ENCODE measurements around the gene PTPN9.
"Not testable (repeated sequence)": the region's sequence is repeated elsewhere in the genome, so short reads cannot be mapped to it uniquely, and the experiment has no call there.

Gene PTPN9

DNA sequence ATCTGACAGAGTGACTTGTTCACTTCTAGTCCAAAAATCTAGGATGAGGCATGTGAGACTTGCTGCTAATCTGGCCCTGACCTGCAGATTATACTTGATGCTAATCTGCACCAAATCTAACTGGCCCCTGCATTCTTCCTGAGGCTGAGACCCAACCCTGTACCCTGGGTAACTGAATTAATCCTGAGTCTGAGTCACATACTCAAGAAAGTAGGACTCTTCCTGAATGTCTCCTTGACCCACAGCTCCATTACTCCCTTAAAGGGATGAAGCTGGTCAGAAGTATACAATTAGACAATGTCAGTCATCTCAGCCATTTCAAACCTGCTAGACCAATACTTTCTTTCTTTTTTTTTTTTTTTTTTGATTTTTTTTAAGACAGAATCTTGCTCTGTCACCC is 25.5 kb downstream of the PTPN9 start:
- H3K9ac ChIP-seq (ENCODE audit: low read length in 2 of 2): no peak overlapping the region
- no peak overlapping the region for H3K27ac ChIP-seq (ENCODE audit: low read length)
- H3K36me3 ChIP-seq (ENCODE audit: control insufficient read depth in 2 of 2, insufficient read depth in 2 of 2, low read length in 2 of 2): no peaks in the 10 kb centered on the region
- no peak overlapping the region for H3K4me3 ChIP-seq (ENCODE audit: low read length in 2 of 2)
- H3K4me1 ChIP-seq (ENCODE audit: control insufficient read depth, insufficient read depth, low read length): no peaks in the 10 kb centered on the region
- no peaks in the 10 kb centered on the region for H3K9me3 ChIP-seq (ENCODE audit: control insufficient read depth in 2 of 2, low read length in 2 of 2)
- no peaks in the 10 kb centered on the region for H3K27me3 ChIP-seq (ENCODE audit: control insufficient read depth in 1 of 2, insufficient read depth in 2 of 2, low read length in 2 of 2)

DNA sequence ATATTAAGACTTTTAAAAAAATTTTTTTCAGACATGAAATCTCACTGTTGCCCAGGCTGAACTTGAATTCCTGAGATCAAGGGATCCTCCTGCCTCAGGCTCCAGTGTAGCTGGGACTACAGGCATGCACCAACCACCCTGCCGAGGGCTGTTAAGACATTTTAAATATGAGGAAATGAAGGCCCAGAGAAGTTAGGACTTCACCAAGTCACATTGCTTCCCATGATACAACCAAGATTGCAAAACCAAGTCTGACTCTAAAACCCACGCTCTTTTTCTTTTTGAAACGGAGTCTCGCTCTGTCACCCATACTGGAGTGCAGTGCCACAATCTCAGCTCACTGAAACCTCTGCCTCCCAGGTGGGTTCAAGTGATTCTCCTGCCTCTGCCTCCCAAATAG is 28.0 kb downstream of the PTPN9 start:
- Histone ChIP-seq H3K4me1 (ENCODE audit: control insufficient read depth, insufficient read depth, low read length) (no peaks in the 10 kb centered on the region), H3K4me3 (ENCODE audit: low read length in 2 of 2) (no peak overlapping the region), H3K27me3 (ENCODE audit: control insufficient read depth in 1 of 2, insufficient read depth in 2 of 2, low read length in 2 of 2) (no peaks in the 10 kb centered on the region), H3K9ac (ENCODE audit: low read length in 2 of 2) (no peak overlapping the region), H3K9me3 (ENCODE audit: control insufficient read depth in 2 of 2, low read length in 2 of 2) (no peaks in the 10 kb centered on the region), H3K36me3 (ENCODE audit: control insufficient read depth in 2 of 2, insufficient read depth in 2 of 2, low read length in 2 of 2) (no peaks in the 10 kb centered on the region), H3K27ac (ENCODE audit: low read length) (no peak overlapping the region)

DNA sequence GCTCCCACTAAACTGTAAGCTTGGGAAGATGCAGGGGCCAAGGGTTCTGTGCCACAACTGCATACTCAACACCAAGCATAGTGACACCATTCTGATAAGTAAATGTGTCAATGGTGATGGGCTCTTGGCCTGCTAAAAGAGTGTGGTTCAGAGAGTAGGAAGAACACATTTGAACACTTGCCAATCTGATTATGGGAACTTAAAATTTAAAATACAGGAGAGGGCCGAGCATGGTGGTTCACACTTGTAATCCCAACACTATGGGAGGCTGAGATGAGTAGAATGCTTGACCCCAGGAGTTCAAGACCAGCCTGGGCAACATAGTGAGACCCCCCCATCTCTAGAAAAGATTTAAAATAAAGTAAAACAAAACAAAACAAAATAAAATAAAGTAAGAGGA is 34.1 kb downstream of the PTPN9 start:
- no peak overlapping the region for H3K9ac ChIP-seq (ENCODE audit: low read length in 2 of 2)
- no peak overlapping the region for H3K4me3 ChIP-seq (ENCODE audit: low read length in 2 of 2)
- peaks cover 2% of the 10 kb centered on the region for H3K4me1 ChIP-seq (ENCODE audit: control insufficient read depth, insufficient read depth, low read length)
- no peaks in the 10 kb centered on the region for H3K9me3 ChIP-seq (ENCODE audit: control insufficient read depth in 2 of 2, low read length in 2 of 2)
- peaks cover 0 to 2% of the 10 kb centered on the region in 2 donors for H3K36me3 ChIP-seq (ENCODE audit: control insufficient read depth in 2 of 2, insufficient read depth in 2 of 2, low read length in 2 of 2)
- no peak overlapping the region for H3K27ac ChIP-seq (ENCODE audit: low read length)
- no peaks in the 10 kb centered on the region for H3K27me3 ChIP-seq (ENCODE audit: control insufficient read depth in 1 of 2, insufficient read depth in 2 of 2, low read length in 2 of 2)

DNA sequence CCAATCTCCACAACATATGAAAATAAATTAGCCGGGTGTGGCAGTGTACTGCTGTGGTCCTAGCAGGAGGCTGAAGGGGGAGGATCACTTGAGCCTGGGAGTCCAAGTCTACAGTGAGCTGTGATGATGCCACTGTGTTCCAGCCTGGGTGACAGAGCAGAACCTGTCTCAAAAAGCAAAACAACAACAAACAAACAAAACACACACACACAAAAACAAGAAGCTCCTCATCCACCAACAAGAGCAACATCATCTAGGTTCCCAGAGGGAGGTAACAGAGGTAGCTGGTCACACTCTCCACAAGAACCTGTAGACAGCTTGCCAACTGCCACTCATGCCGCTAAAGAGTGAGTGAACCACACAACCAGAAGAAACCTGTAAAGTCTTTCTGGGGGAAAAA is 34.8 kb downstream of the PTPN9 start:
- Histone ChIP-seq H3K9me3 (ENCODE audit: control insufficient read depth in 2 of 2, low read length in 2 of 2) (no peaks in the 10 kb centered on the region), H3K4me3 (ENCODE audit: low read length in 2 of 2) (no peak overlapping the region), H3K27me3 (ENCODE audit: control insufficient read depth in 1 of 2, insufficient read depth in 2 of 2, low read length in 2 of 2) (no peaks in the 10 kb centered on the region), H3K9ac (ENCODE audit: low read length in 2 of 2) (no peak overlapping the region), H3K36me3 (ENCODE audit: control insufficient read depth in 2 of 2, insufficient read depth in 2 of 2, low read length in 2 of 2) (peaks cover 0 to 2% of the 10 kb centered on the region in 2 donors), H3K4me1 (ENCODE audit: control insufficient read depth, insufficient read depth, low read length) (peaks cover 2% of the 10 kb centered on the region), H3K27ac (ENCODE audit: low read length) (no peak overlapping the region)

DNA sequence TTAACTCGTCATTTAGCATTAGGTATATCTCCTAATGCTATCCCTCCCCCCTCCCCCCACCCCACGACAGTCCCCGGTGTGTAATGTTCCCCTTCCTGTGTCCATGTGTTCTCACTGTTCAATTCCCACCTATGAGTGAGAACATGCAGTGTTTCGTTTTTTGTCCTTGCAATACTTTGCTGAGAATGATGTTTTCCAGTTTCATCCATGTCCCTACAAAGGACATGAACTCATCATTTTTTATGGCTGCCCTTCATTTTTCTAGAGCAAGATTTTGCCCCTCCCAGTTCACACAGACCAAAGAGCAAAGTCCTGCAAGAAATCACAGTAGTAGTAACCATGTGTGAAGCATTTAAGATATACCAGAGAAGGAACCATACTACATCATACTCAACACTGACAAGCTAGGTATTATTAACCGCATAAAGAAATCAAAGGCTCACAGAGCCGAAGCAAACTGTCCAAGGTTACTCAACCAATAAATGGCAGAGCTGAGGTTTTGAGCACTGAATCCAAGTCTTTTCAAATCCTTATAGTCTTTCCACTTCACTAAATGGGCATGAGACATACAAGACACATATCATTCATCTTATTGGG is 36.1 kb downstream of the PTPN9 start:
- not testable (repeated sequence) for H3K9ac ChIP-seq (ENCODE audit: low read length in 2 of 2); H3K9me3 ChIP-seq (ENCODE audit: control insufficient read depth in 2 of 2, low read length in 2 of 2); H3K27me3 ChIP-seq (ENCODE audit: control insufficient read depth in 1 of 2, insufficient read depth in 2 of 2, low read length in 2 of 2); H3K36me3 ChIP-seq (ENCODE audit: control insufficient read depth in 2 of 2, insufficient read depth in 2 of 2, low read length in 2 of 2); H3K4me3 ChIP-seq (ENCODE audit: low read length in 2 of 2); H3K4me1 ChIP-seq (ENCODE audit: control insufficient read depth, insufficient read depth, low read length); H3K27ac ChIP-seq (ENCODE audit: low read length)

DNA sequence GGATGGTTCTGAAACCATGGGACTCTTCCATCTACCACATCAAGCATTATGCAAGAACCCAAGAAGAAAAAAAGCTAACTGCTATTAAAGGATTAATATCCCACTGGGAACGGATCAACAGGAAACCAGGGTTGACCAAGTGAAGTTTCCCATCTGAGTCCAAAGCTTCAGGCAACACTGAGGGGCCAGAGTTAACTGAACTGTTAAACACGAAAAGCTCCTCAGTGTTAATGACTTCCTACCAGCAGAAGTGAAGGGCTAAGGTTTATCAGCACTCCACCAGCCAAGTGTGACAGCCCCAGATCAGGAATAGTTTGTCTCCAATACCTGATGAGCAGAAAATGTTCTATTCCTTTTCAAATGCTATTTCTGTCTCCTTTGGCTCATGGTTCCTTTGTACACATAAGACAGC is 36.7 kb downstream of the PTPN9 start:
- H3K9ac ChIP-seq (ENCODE audit: low read length in 2 of 2): no peak overlapping the region
- no peak overlapping the region for H3K4me3 ChIP-seq (ENCODE audit: low read length in 2 of 2)
- H3K9me3 ChIP-seq (ENCODE audit: control insufficient read depth in 2 of 2, low read length in 2 of 2): no peaks in the 10 kb centered on the region
- peaks cover 2% of the 10 kb centered on the region for H3K4me1 ChIP-seq (ENCODE audit: control insufficient read depth, insufficient read depth, low read length)
- peaks cover 0 to 2% of the 10 kb centered on the region in 2 donors for H3K36me3 ChIP-seq (ENCODE audit: control insufficient read depth in 2 of 2, insufficient read depth in 2 of 2, low read length in 2 of 2)
- H3K27me3 ChIP-seq (ENCODE audit: control insufficient read depth in 1 of 2, insufficient read depth in 2 of 2, low read length in 2 of 2): no peaks in the 10 kb centered on the region
- no peak overlapping the region for H3K27ac ChIP-seq (ENCODE audit: low read length)

DNA sequence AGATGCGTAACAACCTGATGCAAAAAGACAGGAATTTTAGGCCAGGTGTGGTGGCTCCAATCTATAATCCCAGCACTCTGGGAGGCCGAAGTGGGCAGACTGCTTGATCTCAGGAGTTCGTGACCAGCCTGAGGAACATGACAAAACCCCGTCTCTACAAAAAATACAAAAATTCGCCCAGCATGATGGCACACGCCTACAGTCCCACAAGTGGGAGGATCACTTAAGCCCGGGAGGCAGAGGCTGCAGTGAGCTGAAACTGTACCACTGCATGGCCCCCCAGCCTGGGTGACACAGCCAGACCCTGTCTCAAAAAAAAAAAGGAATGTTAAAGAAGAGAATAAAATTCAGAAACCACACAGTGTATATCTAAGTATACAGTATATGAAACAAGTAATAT is 40.7 kb downstream of the PTPN9 start:
- H3K27me3 ChIP-seq (ENCODE audit: control insufficient read depth in 1 of 2, insufficient read depth in 2 of 2, low read length in 2 of 2): no peaks in the 10 kb centered on the region
- no peak overlapping the region for H3K27ac ChIP-seq (ENCODE audit: low read length)
- H3K9ac ChIP-seq (ENCODE audit: low read length in 2 of 2): no peak overlapping the region
- H3K4me1 ChIP-seq (ENCODE audit: control insufficient read depth, insufficient read depth, low read length): peaks cover 2% of the 10 kb centered on the region
- no peak overlapping the region for H3K4me3 ChIP-seq (ENCODE audit: low read length in 2 of 2)
- H3K36me3 ChIP-seq (ENCODE audit: control insufficient read depth in 2 of 2, insufficient read depth in 2 of 2, low read length in 2 of 2): no peaks in the 10 kb centered on the region
- H3K9me3 ChIP-seq (ENCODE audit: control insufficient read depth in 2 of 2, low read length in 2 of 2): no peaks in the 10 kb centered on the region

DNA sequence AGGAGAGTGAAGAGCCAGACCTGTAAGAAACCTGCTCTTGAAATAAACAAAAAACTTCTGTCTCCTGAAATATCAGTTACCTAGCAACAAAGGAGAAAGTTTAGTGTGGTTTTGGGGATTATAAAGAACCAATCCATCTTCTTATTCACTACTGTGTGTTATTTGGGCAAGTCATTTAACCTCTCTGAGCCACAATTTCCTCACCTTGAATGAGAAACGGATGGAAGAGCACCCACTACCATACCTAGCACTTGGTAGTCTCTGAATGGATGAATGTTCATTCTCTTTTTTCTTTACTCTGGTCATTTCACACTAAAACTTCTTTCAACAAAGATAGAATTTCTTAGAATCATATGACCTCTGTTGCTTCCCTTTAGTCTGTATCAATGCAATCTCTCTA is 45.2 kb downstream of the PTPN9 start:
- Histone ChIP-seq H3K36me3 (ENCODE audit: control insufficient read depth in 2 of 2, insufficient read depth in 2 of 2, low read length in 2 of 2) (no peaks in the 10 kb centered on the region), H3K4me3 (ENCODE audit: low read length in 2 of 2) (no peak overlapping the region), H3K9ac (ENCODE audit: low read length in 2 of 2) (no peak overlapping the region), H3K9me3 (ENCODE audit: control insufficient read depth in 2 of 2, low read length in 2 of 2) (no peaks in the 10 kb centered on the region), H3K4me1 (ENCODE audit: control insufficient read depth, insufficient read depth, low read length) (peaks cover 7% of the 10 kb centered on the region), H3K27ac (ENCODE audit: low read length) (no peak overlapping the region), H3K27me3 (ENCODE audit: control insufficient read depth in 1 of 2, insufficient read depth in 2 of 2, low read length in 2 of 2) (no peaks in the 10 kb centered on the region)

DNA sequence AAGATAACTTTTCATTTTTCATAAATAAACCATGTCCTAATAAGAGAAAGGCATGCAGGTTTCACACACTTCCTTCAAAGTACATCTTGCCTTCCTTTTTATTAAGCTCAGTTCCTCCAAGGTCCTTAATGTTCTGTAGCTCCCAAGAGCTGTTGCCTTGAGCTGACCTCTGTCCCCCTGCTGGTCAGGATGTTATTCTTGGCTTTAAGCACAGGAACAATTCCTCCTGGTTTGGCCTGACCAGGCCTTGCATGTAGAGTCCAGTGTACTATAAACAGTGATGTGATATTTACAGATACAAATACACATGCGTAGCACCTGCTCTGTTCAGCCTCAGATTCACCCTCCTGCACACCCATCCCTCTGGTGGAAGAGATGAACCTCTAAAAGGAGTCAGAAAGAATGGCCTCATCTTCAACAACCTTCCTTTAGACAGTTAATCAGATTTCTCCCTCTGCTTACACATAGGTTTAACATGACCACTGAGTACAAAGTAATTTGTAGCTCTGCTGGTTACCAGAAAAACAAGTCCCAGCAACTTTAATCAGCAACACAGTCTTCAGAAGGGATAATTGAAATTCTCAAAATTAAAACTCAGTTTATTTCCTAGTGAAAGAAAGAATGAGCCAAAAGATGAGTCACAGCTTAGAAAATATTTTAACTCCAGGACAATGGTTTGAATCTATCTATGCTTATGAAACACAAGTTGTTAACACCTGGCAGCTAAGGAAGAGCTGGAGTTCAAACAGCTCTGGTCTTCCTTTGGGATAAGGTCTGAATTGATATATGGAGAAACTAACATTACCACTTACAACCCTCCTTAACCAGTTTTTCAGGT is 46.5 kb downstream of the PTPN9 start:
- H3K4me3 ChIP-seq (ENCODE audit: low read length in 2 of 2): no peak overlapping the region

DNA sequence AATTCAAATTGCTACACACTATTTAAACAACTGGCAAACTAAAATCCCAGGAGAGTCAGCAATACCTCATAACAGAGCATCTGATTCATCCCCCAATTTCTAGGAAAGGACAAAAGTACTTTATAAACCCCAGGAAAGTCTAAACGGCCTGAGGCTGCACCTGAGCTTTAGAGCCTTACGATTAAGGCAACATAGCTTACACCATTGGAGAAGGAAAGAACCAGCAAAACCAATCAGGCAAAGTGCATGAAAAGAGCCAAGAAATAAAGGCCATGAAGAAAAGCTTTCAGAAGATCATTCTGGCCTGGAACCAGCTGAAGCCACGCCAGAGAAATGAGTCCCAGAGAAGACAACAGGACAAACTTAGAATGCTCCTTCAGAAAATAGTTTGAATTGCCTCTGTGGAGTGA is 48.1 kb downstream of the PTPN9 start:
- H3K36me3 ChIP-seq (ENCODE audit: control insufficient read depth in 2 of 2, insufficient read depth in 2 of 2, low read length in 2 of 2): peaks cover 3 to 4% of the 10 kb centered on the region in 2 donors
- no peak overlapping the region for H3K9ac ChIP-seq (ENCODE audit: low read length in 2 of 2)
- no peaks in the 10 kb centered on the region for H3K27me3 ChIP-seq (ENCODE audit: control insufficient read depth in 1 of 2, insufficient read depth in 2 of 2, low read length in 2 of 2)
- peaks cover 7% of the 10 kb centered on the region for H3K4me1 ChIP-seq (ENCODE audit: control insufficient read depth, insufficient read depth, low read length)
- no peaks in the 10 kb centered on the region for H3K9me3 ChIP-seq (ENCODE audit: control insufficient read depth in 2 of 2, low read length in 2 of 2)
- peak overlapping the region; percentile 49 for H3K27ac ChIP-seq (ENCODE audit: low read length)
- H3K4me3 ChIP-seq (ENCODE audit: low read length in 2 of 2): peak overlapping the region; percentile 0 to 20

More for the DNA sequence above, 46.5 kb downstream of the PTPN9 start:
- H3K9ac ChIP-seq (ENCODE audit: low read length in 2 of 2): no peak overlapping the region
- H3K9me3 ChIP-seq (ENCODE audit: control insufficient read depth in 2 of 2, low read length in 2 of 2): no peaks in the 10 kb centered on the region
- no peaks in the 10 kb centered on the region for H3K27me3 ChIP-seq (ENCODE audit: control insufficient read depth in 1 of 2, insufficient read depth in 2 of 2, low read length in 2 of 2)
- H3K36me3 ChIP-seq (ENCODE audit: control insufficient read depth in 2 of 2, insufficient read depth in 2 of 2, low read length in 2 of 2): no peaks in the 10 kb centered on the region
- peak overlapping the region; percentile 49 for H3K27ac ChIP-seq (ENCODE audit: low read length)
- H3K4me1 ChIP-seq (ENCODE audit: control insufficient read depth, insufficient read depth, low read length): peaks cover 7% of the 10 kb centered on the region

DNA sequence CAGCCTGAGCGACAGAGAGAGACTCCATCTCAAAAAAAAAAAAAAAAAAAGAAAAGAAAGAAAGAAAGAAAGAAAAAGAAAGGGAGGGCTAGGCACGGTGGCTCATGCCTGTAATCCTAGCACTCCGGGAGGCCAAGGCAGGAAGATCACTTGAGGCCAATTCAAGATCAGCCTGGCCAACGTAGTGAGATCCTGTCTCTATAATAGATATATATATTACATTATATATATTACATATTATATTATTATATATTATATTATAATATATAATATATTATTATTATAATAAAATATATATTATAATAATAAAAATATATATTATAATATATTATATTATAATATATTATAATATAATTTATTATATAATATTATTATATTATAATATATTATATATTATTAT is 48.9 kb downstream of the PTPN9 start:
- peaks cover 3 to 4% of the 10 kb centered on the region in 2 donors for H3K36me3 ChIP-seq (ENCODE audit: control insufficient read depth in 2 of 2, insufficient read depth in 2 of 2, low read length in 2 of 2)
- no peak overlapping the region for H3K27ac ChIP-seq (ENCODE audit: low read length)
- peaks cover 7% of the 10 kb centered on the region for H3K4me1 ChIP-seq (ENCODE audit: control insufficient read depth, insufficient read depth, low read length)
- H3K4me3 ChIP-seq (ENCODE audit: low read length in 2 of 2): no peak overlapping the region
- H3K9me3 ChIP-seq (ENCODE audit: control insufficient read depth in 2 of 2, low read length in 2 of 2): no peaks in the 10 kb centered on the region
- H3K9ac ChIP-seq (ENCODE audit: low read length in 2 of 2): no peak overlapping the region
- no peaks in the 10 kb centered on the region for H3K27me3 ChIP-seq (ENCODE audit: control insufficient read depth in 1 of 2, insufficient read depth in 2 of 2, low read length in 2 of 2)
